Measurements from ENCODE around the gene UNC79. TPM values are rescaled to one million over a fixed set of nuclear protein-coding genes. Genes with fewer than 3 reads are reported as not detected.

The UNC79 gene
- total and polyA plus RNA-seq, 4 donors = 0.03 to 0.94 (median 0.14) TPM

DNA sequence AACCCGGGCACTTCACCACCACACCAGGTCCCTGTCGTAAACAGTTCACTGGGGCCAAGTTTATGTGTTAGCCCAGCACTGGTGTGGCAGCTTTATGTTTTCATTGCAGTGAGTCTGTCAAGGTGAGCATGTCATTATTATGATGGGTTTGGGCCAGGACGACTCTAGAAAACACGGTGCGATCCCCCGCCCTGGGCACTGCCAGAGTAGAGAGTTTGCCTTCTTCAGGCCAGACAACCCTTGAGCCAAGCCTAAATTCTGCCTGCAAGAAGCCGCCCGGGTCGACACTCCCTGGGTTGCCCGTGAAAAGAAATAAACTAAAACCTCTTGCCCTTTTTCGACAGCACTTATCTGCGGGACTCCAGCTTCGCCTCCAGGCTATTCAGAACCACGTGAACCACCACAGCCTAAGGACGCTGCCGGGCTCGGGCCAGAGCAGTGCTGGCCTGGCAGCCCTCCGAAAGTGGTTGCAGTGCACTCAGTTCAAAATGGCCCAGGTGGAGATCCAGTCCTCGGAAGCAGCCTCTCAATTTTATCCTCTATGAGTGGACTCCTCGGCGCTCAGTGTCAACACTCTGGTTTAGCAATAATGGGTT, 275.7 kb downstream of the UNC79 start:
- no peaks in the 10 kb centered on the region for H3K27me3 ChIP-seq (ENCODE audit: control insufficient read depth in 3 of 3, insufficient read depth in 3 of 3, low read length in 2 of 3)
- WGBS, 2 donors = 79 to 92% methylated on average over 21 of the region's 21 CpGs
- no peak overlapping the region for H3K9ac ChIP-seq (ENCODE audit: insufficient read depth in 1 of 2, low read length in 2 of 2)
- H3K27ac ChIP-seq (ENCODE audit: low read depth in 1 of 2, low read length in 1 of 2) = no peak overlapping the region
- DNase-seq = no peak
- TF ChIP-seq, protein P1, sequence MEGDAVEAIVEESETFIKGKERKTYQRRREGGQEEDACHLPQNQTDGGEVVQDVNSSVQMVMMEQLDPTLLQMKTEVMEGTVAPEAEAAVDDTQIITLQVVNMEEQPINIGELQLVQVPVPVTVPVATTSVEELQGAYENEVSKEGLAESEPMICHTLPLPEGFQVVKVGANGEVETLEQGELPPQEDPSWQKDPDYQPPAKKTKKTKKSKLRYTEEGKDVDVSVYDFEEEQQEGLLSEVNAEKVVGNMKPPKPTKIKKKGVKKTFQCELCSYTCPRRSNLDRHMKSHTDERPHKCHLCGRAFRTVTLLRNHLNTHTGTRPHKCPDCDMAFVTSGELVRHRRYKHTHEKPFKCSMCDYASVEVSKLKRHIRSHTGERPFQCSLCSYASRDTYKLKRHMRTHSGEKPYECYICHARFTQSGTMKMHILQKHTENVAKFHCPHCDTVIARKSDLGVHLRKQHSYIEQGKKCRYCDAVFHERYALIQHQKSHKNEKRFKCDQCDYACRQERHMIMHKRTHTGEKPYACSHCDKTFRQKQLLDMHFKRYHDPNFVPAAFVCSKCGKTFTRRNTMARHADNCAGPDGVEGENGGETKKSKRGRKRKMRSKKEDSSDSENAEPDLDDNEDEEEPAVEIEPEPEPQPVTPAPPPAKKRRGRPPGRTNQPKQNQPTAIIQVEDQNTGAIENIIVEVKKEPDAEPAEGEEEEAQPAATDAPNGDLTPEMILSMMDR (IDR thresholded peaks at IDR 0.05; ENCODE audit: control extremely low read depth, extremely low read depth) = no peak
- no peak for ATAC-seq (ENCODE audit: insufficient read depth, low FRiP score)
- no peaks in the 10 kb centered on the region for H3K9me3 ChIP-seq (ENCODE audit: control insufficient read depth in 4 of 4, insufficient read depth in 3 of 4, low read length in 3 of 4)
- no peak overlapping the region for H3K4me3 ChIP-seq
- H3K4me1 ChIP-seq (ENCODE audit: control insufficient read depth in 5 of 5, insufficient read depth in 5 of 5, low read length in 5 of 5) = no peaks in the 10 kb centered on the region
- H3K36me3 ChIP-seq (ENCODE audit: control insufficient read depth in 4 of 4, insufficient read depth in 4 of 4, low read length in 4 of 4) = no peaks in the 10 kb centered on the region

DNA sequence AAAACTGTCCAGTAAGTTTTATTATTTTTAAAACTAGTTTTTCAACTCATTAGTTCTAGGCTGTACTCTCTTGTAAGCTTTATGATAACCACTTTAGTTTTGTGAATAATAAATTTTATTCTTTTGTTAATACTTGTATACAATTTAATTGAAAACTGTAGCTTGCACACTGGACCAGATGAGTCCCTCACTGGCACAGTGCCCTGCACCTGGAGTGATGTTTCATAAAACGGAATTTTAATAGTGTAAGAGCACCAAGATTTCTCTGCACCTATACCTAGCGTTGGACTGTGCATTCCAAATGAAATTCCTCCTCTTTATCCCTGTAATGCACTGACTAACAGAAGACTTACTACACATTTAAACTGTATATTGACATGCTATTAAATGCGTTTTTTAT, 276.7 kb downstream of the UNC79 start:
- no peak for ATAC-seq (ENCODE audit: insufficient read depth, low FRiP score)
- no peak overlapping the region for H3K9ac ChIP-seq (ENCODE audit: insufficient read depth in 1 of 2, low read length in 2 of 2)
- H3K4me3 ChIP-seq = no peak overlapping the region
- DNase-seq = no peak
- no peaks in the 10 kb centered on the region for H3K36me3 ChIP-seq (ENCODE audit: control insufficient read depth in 4 of 4, insufficient read depth in 4 of 4, low read length in 4 of 4)
- 73 to 80% methylated on average over 3 of the region's 3 CpGs for WGBS, 2 donors
- TF ChIP-seq, protein P1 (IDR thresholded peaks at IDR 0.05; ENCODE audit: control extremely low read depth, extremely low read depth) = no peak
- no peak overlapping the region for H3K27ac ChIP-seq (ENCODE audit: low read depth in 1 of 2, low read length in 1 of 2)
- H3K27me3 ChIP-seq (ENCODE audit: control insufficient read depth in 3 of 3, insufficient read depth in 3 of 3, low read length in 2 of 3) = no peaks in the 10 kb centered on the region
- H3K4me1 ChIP-seq (ENCODE audit: control insufficient read depth in 5 of 5, insufficient read depth in 5 of 5, low read length in 5 of 5) = no peaks in the 10 kb centered on the region
- H3K9me3 ChIP-seq (ENCODE audit: control insufficient read depth in 4 of 4, insufficient read depth in 3 of 4, low read length in 3 of 4) = no peaks in the 10 kb centered on the region

DNA sequence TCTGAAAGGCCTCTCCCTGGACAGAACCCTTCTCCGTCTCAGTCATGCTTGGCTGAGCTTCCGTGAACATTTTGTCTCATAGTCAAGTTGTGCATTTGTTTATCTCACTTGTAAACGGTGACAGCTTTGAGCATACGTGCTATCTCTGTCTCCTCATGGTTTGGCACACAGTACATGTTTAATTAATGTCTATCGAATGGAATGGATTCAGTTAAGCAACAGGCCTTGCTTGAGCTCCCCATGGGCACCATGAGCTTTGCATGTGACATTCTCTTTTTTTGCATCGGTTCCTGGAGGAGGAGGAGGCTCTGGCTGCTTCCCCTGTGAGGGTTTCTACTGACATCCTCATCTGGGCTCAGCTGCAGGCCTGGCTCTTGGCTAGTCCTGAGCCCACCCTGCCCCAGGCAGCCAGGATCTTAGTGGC, 277.6 kb downstream of the UNC79 start:
- no peak for DNase-seq

More for the DNA sequence above, 277.6 kb downstream of the UNC79 start:
- Histone ChIP-seq H3K27ac (ENCODE audit: low read depth in 1 of 2, low read length in 1 of 2) (no peak overlapping the region), H3K9me3 (ENCODE audit: control insufficient read depth in 4 of 4, insufficient read depth in 3 of 4, low read length in 3 of 4) (no peaks in the 10 kb centered on the region), H3K4me1 (ENCODE audit: control insufficient read depth in 5 of 5, insufficient read depth in 5 of 5, low read length in 5 of 5) (no peaks in the 10 kb centered on the region), H3K27me3 (ENCODE audit: control insufficient read depth in 3 of 3, insufficient read depth in 3 of 3, low read length in 2 of 3) (no peaks in the 10 kb centered on the region), H3K4me3 (no peak overlapping the region), H3K36me3 (ENCODE audit: control insufficient read depth in 4 of 4, insufficient read depth in 4 of 4, low read length in 4 of 4) (no peaks in the 10 kb centered on the region), H3K9ac (ENCODE audit: insufficient read depth in 1 of 2, low read length in 2 of 2) (no peak overlapping the region)
- TF ChIP-seq, protein P1 (IDR thresholded peaks at IDR 0.05; ENCODE audit: control extremely low read depth, extremely low read depth) = no peak
- WGBS, 2 donors = 71 to 79% methylated on average over 6 of the region's 6 CpGs
- no peak for ATAC-seq (ENCODE audit: insufficient read depth, low FRiP score)

All from lung (tissue), 12 donors.